WTC11 (cell line): Measurements from ENCODE around the gene HOXD1. TPM values are rescaled to one million over a fixed set of nuclear protein-coding genes. Genes with fewer than 3 reads are reported as not detected.

Experiments
- ATAC-seq: fragments of 200-7000 bp; cut with Tn5 transposase; 2 replicates; pipeline ENCODE4 v1.10.0; 2021; ENCODE audit warnings: mild to moderate bottlenecking, moderate library complexity
- CTCF ChIA-PET: fragments of 300-600 bp; sonication (Branson Sonifier 250); formaldehyde crosslinking; loops from one replicate; lab custom pipeline; 2021; ENCODE audit warnings: antibody characterized with exemption; lab: Charles Lee
- POLR2A ChIA-PET: fragments of 350-600 bp; sonication (Branson Sonifier 250); formaldehyde crosslinking; loops from one replicate; lab custom pipeline; 2021; ENCODE audit warnings: antibody characterized with exemption; lab: Charles Lee
- DNase-seq: peaks from one replicate; pipeline ENCODE4 v3.0.0; 2021; ENCODE audit warnings: low spot score
- H3K27ac Mint-ChIP-seq: 2 replicates; pipeline ENCODE4 v1.8.0; 2021; ENCODE audit warnings: mixed read lengths
- H3K27me3 Mint-ChIP-seq: 2 replicates; pipeline ENCODE4 v1.8.0; 2021; ENCODE audit warnings: low read depth, mild to moderate bottlenecking, moderate library complexity, mixed read lengths
- H3K36me3 Mint-ChIP-seq: 2 replicates; pipeline ENCODE4 v1.8.0; 2021; ENCODE audit warnings: mixed read lengths
- H3K4me1 Mint-ChIP-seq: 2 replicates; pipeline ENCODE4 v1.8.0; 2022; ENCODE audit warnings: mixed read lengths
- H3K4me3 Mint-ChIP-seq: 2 replicates; pipeline ENCODE4 v1.8.0; 2021; ENCODE audit warnings: mild to moderate bottlenecking, moderate library complexity, mixed read lengths
- H3K9me3 Mint-ChIP-seq: 2 replicates; pipeline ENCODE4 v1.8.0; 2021; ENCODE audit warnings: mixed read lengths
- ATF3 ChIP-seq: sonication (generic); formaldehyde crosslinking; conservative IDR thresholded peaks from 2 replicates; pipeline ENCODE4 v1.8.1; 2022; ENCODE audit warnings: mild to moderate bottlenecking, missing genetic modification reagents
- CDX4 ChIP-seq: fragments of 250-450 bp; sonication (Bioruptor Pico); IDR thresholded peaks from 2 replicates; pipeline ENCODE4 v1.9.0; 2021; ENCODE audit warnings: moderate library complexity, mild to moderate bottlenecking, inconsistent platforms, borderline replicate concordance
- CREB1 ChIP-seq: sonication (generic); formaldehyde crosslinking; IDR thresholded peaks from 2 replicates; pipeline ENCODE4 v1.8.0; 2023; ENCODE audit warnings: mild to moderate bottlenecking, missing genetic modification reagents
- ETV6 ChIP-seq: sonication (generic); formaldehyde crosslinking; IDR thresholded peaks from 2 replicates; pipeline ENCODE4 v1.8.1; 2022; ENCODE audit warnings: mild to moderate bottlenecking, missing genetic modification reagents
- FOXK1 ChIP-seq: sonication (generic); formaldehyde crosslinking; IDR thresholded peaks from 2 replicates; pipeline ENCODE4 v1.8.0; 2022; ENCODE audit warnings: mild to moderate bottlenecking, moderate library complexity, missing genetic modification reagents
- GABPB1 ChIP-seq: sonication (generic); formaldehyde crosslinking; IDR thresholded peaks from 2 replicates; pipeline ENCODE4 v1.8.1; 2023; ENCODE audit warnings: mild to moderate bottlenecking, missing genetic modification reagents
- GTF2I ChIP-seq: fragments of 250-450 bp; sonication (Bioruptor Pico); conservative IDR thresholded peaks from 2 replicates; pipeline ENCODE4 v1.4.0; 2021; ENCODE audit warnings: mild to moderate bottlenecking
- IRF1 ChIP-seq: sonication (generic); formaldehyde crosslinking; IDR thresholded peaks from 2 replicates; pipeline ENCODE4 v1.8.0; 2023; ENCODE audit warnings: missing genetic modification reagents
- JAZF1 ChIP-seq: fragments of 250-450 bp; sonication (Bioruptor Pico); IDR thresholded peaks from 2 replicates; pipeline ENCODE4 v1.9.0; 2021; ENCODE audit warnings: moderate library complexity, mild to moderate bottlenecking, inconsistent platforms
- JUN ChIP-seq: sonication (generic); formaldehyde crosslinking; IDR thresholded peaks from 2 replicates; pipeline ENCODE4 v1.8.0; 2023; ENCODE audit warnings: mild to moderate bottlenecking, missing genetic modification reagents
- MLX ChIP-seq: sonication (generic); formaldehyde crosslinking; IDR thresholded peaks from 2 replicates; pipeline ENCODE4 v1.8.1; 2023; ENCODE audit warnings: mild to moderate bottlenecking, missing genetic modification reagents, moderate library complexity
- NFYB ChIP-seq: sonication (generic); formaldehyde crosslinking; conservative IDR thresholded peaks from 2 replicates; pipeline ENCODE4 v1.8.0; 2022; ENCODE audit warnings: low read depth, missing genetic modification reagents
- NR2C2 ChIP-seq: sonication (generic); formaldehyde crosslinking; IDR thresholded peaks from 2 replicates; pipeline ENCODE4 v1.8.0; 2022; ENCODE audit warnings: mild to moderate bottlenecking, missing genetic modification reagents
- NR3C1 ChIP-seq: sonication (generic); formaldehyde crosslinking; conservative IDR thresholded peaks from 2 replicates; pipeline ENCODE4 v1.8.1; 2023; ENCODE audit warnings: low read depth, mild to moderate bottlenecking, missing genetic modification reagents
- PREB ChIP-seq: sonication (generic); formaldehyde crosslinking; IDR thresholded peaks from 2 replicates; pipeline ENCODE4 v1.8.1; 2022; ENCODE audit warnings: mild to moderate bottlenecking, missing genetic modification reagents, moderate library complexity, borderline replicate concordance
- RELA ChIP-seq: sonication (generic); formaldehyde crosslinking; IDR thresholded peaks from 2 replicates; pipeline ENCODE4 v1.8.1; 2022; ENCODE audit warnings: missing genetic modification reagents, mild to moderate bottlenecking, borderline replicate concordance
- SMAD4 ChIP-seq: sonication (generic); formaldehyde crosslinking; IDR thresholded peaks from 2 replicates; pipeline ENCODE4 v1.8.0; 2022; ENCODE audit warnings: mild to moderate bottlenecking, missing genetic modification reagents
- SP1 ChIP-seq: sonication (generic); formaldehyde crosslinking; conservative IDR thresholded peaks from 2 replicates; pipeline ENCODE4 v1.8.1; 2022; ENCODE audit warnings: missing genetic modification reagents
- ZBTB21 ChIP-seq: sonication (generic); formaldehyde crosslinking; IDR thresholded peaks from 2 replicates; pipeline ENCODE4 v1.8.1; 2023; ENCODE audit warnings: mild to moderate bottlenecking, missing genetic modification reagents, borderline replicate concordance
- ZNF423 ChIP-seq: fragments of 250-450 bp; sonication (Bioruptor Pico); IDR thresholded peaks from 2 replicates; pipeline ENCODE4 v2.1.2; 2022; ENCODE audit warnings: mild to moderate bottlenecking, moderate library complexity
- ZNF425 ChIP-seq: fragments of 250-450 bp; sonication (Bioruptor Pico); conservative IDR thresholded peaks from 2 replicates; pipeline ENCODE4 v1.9.0; 2021; ENCODE audit warnings: mild to moderate bottlenecking
- total RNA-seq: library from RNA; stranded (reverse); gene quantifications from 3 replicates; pipeline ENCODE4 v1.2.3, GENCODE V29; 2021

HOXD1 gene
- total RNA-seq, 1 experiment from 2014 or later, result 0.22 TPM

- TF ChIP-seq IRF1 (CRISPR knock-in tag), result no peak
- TF ChIP-seq ZBTB21, result no peak
- no peak for TF ChIP-seq CDX4
These were observed 14.7 kb upstream of the HOXD1 start (continued) for GRCh38 chr2:176173567-176174381.

GRCh38 chr2:176174382-176174823 lies 14.1 kb upstream of the HOXD1 start:
- ATAC-seq (no peak), DNase-seq (no peak)
- H3K27ac Mint-ChIP-seq, result no peak overlapping the region
- TF ChIP-seq GTF2I (CRISPR knock-in tag), result no peak
- TF ChIP-seq NR3C1 (CRISPR knock-in tag), result no peak
- no peak for TF ChIP-seq JUN
- TF ChIP-seq ZNF425 (CRISPR knock-in tag), result no peak
- no peak for TF ChIP-seq SP1
- no peak for TF ChIP-seq ATF3 (CRISPR knock-in tag)
- TF ChIP-seq FOXK1 (CRISPR knock-in tag), result no peak
- TF ChIP-seq NFYB (CRISPR knock-in tag), result no peak
- no peak for TF ChIP-seq ETV6
- TF ChIP-seq SMAD4, result no peak
- no peak for TF ChIP-seq IRF1 (CRISPR knock-in tag)
- no peak for TF ChIP-seq MLX (CRISPR knock-in tag)
- no peak for TF ChIP-seq CREB1 (CRISPR knock-in tag)
- TF ChIP-seq PREB (CRISPR knock-in tag), result no peak
- no peak for TF ChIP-seq NR2C2 (CRISPR knock-in tag)
- no peak for TF ChIP-seq RELA
- TF ChIP-seq GABPB1 (CRISPR knock-in tag), result no peak
- no peak for TF ChIP-seq ZNF423 (CRISPR knock-in tag)
- TF ChIP-seq JAZF1 (CRISPR knock-in tag), result no peak
- H3K27me3 Mint-ChIP-seq, result peaks cover 100% of the 10 kb centered on the region
- H3K4me3 Mint-ChIP-seq, result peak overlapping the region; percentile 41
- peaks cover 4% of the 10 kb centered on the region; the same call in 1 of the 2 replicates for H3K36me3 Mint-ChIP-seq
- peaks cover 49% of the 10 kb centered on the region for H3K4me1 Mint-ChIP-seq
- H3K9me3 Mint-ChIP-seq, result no peaks in the 10 kb centered on the region
- ChIA-PET CTCF (interaction anchor here (0.6 to 5.5 kb wide), 5 partner anchors 34 to 643 kb away, joined by 3 to 31 read pairs (median 4); no protein-coding TSS in a partner anchor), POLR2A (interaction anchor here (0.6 to 1.8 kb wide), 2 partner anchors 12 to 1076 kb away, joined by 3 to 5 read pairs; no protein-coding TSS in a partner anchor)
